ENCODE data around the gene UROC1. TPM values are rescaled to one million over a fixed set of nuclear protein-coding genes. Genes with fewer than 3 reads are reported as not detected.

Gene UROC1
- polyA plus RNA-seq, 1 of the 3 experiments (the other 2 are of a cell fraction) = not detected

DNA sequence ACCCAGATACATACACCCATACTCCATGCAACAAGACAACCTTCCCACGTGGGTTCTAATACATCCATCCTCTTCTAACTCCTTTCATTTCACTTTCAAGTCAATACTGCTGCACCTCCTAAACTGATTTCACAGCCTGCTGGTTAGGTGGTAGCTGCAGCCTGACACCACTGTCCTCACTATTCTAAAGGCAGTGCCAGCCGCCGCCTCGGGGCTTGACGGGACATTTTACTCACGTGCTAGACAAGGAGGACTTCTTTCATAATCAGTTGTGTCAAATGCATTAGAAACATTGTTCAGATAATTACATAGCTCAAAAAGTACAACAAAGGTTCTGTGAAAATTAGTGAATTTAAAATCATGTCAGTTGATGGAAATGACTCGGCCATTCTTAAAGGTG is 6.3 kb downstream of the UROC1 start:
- no peak for DNase-seq
- H3K9me2 ChIP-seq = no peaks in the 10 kb centered on the region
- no peak overlapping the region for H3K4me2 ChIP-seq
- H3K79me2 ChIP-seq (ENCODE audit: insufficient read depth) = no peaks in the 10 kb centered on the region
- no peak overlapping the region for H3K9ac ChIP-seq
- ChIA-PET POLR2A (no interaction called here), CTCF (interaction anchor here (1.2 to 7.0 kb wide), 2 partner anchors 12 to 13 kb away, joined by 3 to 45 read pairs; partner anchors contain the start of gene CHST13)
- no peaks in the 10 kb centered on the region for H3K9me3 ChIP-seq
- H3K27me3 ChIP-seq (ENCODE audit: insufficient read depth) = peaks cover 9% of the 10 kb centered on the region; the same call in 1 of the 2 replicates
- H2AFZ ChIP-seq (ENCODE audit: low read depth) = no peak overlapping the region
- H3F3A ChIP-seq (replicated peaks; ENCODE audit: insufficient read depth) = no peaks in the 10 kb centered on the region
- no peaks in the 10 kb centered on the region for H4K20me1 ChIP-seq (ENCODE audit: insufficient read depth)
- H3K27ac ChIP-seq (ENCODE audit: low read depth in 2 of 2, low read length in 1 of 2) = no peak overlapping the region
- no peak overlapping the region for H3K4me3 ChIP-seq (ENCODE audit: low read depth in 2 of 2, low read length in 1 of 2)
- H3K4me1 ChIP-seq (ENCODE audit: control insufficient read depth in 1 of 2, insufficient read depth in 2 of 2, low read depth in 1 of 2, low read length in 1 of 2) = peaks cover 0 to 4% of the 10 kb centered on the region in 2 experiments; a peak in 1 of 4 replicates
- no peaks in the 10 kb centered on the region for H3K36me3 ChIP-seq (replicated peaks in 1 of 2; ENCODE audit: control insufficient read depth in 1 of 2, insufficient read depth in 2 of 2, low read length in 1 of 2)
- TF ChIP-seq EZH2phosphoT487 (IDR thresholded peaks at IDR 0.05; ENCODE audit: borderline replicate concordance, low read depth) = no peak
- TF ChIP-seq, protein P1, sequence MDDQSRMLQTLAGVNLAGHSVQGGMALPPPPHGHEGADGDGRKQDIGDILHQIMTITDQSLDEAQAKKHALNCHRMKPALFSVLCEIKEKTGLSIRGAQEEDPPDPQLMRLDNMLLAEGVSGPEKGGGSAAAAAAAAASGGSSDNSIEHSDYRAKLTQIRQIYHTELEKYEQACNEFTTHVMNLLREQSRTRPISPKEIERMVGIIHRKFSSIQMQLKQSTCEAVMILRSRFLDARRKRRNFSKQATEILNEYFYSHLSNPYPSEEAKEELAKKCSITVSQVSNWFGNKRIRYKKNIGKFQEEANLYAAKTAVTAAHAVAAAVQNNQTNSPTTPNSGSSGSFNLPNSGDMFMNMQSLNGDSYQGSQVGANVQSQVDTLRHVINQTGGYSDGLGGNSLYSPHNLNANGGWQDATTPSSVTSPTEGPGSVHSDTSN (IDR thresholded peaks at IDR 0.05) = no peak
- no peak for TF ChIP-seq SMC3 (IDR thresholded peaks at IDR 0.05; ENCODE audit: low read depth, low read length)
- TF ChIP-seq EP300 (IDR thresholded peaks at IDR 0.05; ENCODE audit: borderline replicate concordance in 1 of 2, low read depth in 1 of 2, low read length in 1 of 2) = no peak
- TF ChIP-seq, protein P2, sequence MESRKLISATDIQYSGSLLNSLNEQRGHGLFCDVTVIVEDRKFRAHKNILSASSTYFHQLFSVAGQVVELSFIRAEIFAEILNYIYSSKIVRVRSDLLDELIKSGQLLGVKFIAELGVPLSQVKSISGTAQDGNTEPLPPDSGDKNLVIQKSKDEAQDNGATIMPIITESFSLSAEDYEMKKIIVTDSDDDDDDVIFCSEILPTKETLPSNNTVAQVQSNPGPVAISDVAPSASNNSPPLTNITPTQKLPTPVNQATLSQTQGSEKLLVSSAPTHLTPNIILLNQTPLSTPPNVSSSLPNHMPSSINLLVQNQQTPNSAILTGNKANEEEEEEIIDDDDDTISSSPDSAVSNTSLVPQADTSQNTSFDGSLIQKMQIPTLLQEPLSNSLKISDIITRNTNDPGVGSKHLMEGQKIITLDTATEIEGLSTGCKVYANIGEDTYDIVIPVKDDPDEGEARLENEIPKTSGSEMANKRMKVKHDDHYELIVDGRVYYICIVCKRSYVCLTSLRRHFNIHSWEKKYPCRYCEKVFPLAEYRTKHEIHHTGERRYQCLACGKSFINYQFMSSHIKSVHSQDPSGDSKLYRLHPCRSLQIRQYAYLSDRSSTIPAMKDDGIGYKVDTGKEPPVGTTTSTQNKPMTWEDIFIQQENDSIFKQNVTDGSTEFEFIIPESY (IDR thresholded peaks at IDR 0.05; ENCODE audit: borderline replicate concordance, low read depth) = no peak
- TF ChIP-seq CHD2 (IDR thresholded peaks at IDR 0.05; ENCODE audit: low read length, partially characterized antibody) = no peak
- TF ChIP-seq FOXJ3 (CRISPR knock-in tag; IDR thresholded peaks at IDR 0.05) = no peak
- TF ChIP-seq ELF1 (IDR thresholded peaks at IDR 0.05) = no peak
- no peak for TF ChIP-seq FOXM1 (IDR thresholded peaks at IDR 0.05; ENCODE audit: low read depth)
- no peak for TF ChIP-seq MEF2A (IDR thresholded peaks at IDR 0.05; ENCODE audit: borderline replicate concordance, low read depth)
- TF ChIP-seq MXI1 (IDR thresholded peaks at IDR 0.05; ENCODE audit: low read depth, low read length) = no peak
- no peak for TF ChIP-seq RXRA (IDR thresholded peaks at IDR 0.05; ENCODE audit: borderline replicate concordance, low read depth)
- no peak for TF ChIP-seq RCOR1 (IDR thresholded peaks at IDR 0.05; ENCODE audit: low read length)
- WGBS (ENCODE audit: low lambda C conversion rate) = 64% methylated on average over 7 of the region's 7 CpGs

DNA sequence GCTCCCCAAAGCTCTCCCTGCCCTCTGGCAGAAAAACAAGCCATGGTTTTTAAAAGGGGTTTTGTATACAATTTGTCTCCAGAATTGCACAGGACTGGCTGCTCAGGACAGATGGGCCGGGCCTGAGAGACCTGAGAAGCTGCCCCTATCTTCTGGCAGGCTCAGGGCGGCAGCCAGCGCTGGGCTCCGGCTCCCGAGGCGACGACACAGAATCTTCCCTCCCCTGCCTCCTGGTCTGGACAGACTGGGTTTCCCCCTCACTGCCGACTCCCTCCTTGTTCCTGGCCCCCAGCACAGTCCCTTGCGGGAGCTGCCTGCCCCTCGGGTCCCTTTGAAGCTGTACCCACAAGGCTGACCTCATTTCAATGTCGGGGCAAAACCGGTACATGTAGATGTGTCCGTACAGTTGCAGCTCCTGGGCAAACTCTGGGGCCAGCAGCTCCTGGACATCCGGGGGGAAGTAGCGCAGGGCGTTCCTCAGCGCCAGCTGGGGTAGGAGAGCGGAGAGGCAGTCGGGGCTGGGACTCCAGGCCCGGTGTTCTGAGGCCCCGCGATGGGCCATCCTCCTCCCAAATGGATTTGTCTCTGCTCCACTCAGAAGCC is 7.2 kb downstream of the UROC1 start:
- Histone ChIP-seq H3K4me1 (ENCODE audit: control insufficient read depth in 1 of 2, insufficient read depth in 2 of 2, low read depth in 1 of 2, low read length in 1 of 2) (peaks cover 0 to 4% of the 10 kb centered on the region in 2 experiments; a peak in 1 of 4 replicates), H3K9me3 (no peaks in the 10 kb centered on the region), H3K9me2 (no peaks in the 10 kb centered on the region), H3K79me2 (ENCODE audit: insufficient read depth) (no peaks in the 10 kb centered on the region), H3F3A (replicated peaks; ENCODE audit: insufficient read depth) (no peaks in the 10 kb centered on the region), H4K20me1 (ENCODE audit: insufficient read depth) (no peaks in the 10 kb centered on the region), H3K27ac (ENCODE audit: low read depth in 2 of 2, low read length in 1 of 2) (no peak overlapping the region), H3K36me3 (replicated peaks in 1 of 2; ENCODE audit: control insufficient read depth in 1 of 2, insufficient read depth in 2 of 2, low read length in 1 of 2) (no peaks in the 10 kb centered on the region), H3K4me2 (no peak overlapping the region), H3K9ac (no peak overlapping the region), H3K4me3 (ENCODE audit: low read depth in 2 of 2, low read length in 1 of 2) (no peak overlapping the region), H2AFZ (ENCODE audit: low read depth) (no peak overlapping the region), H3K27me3 (ENCODE audit: insufficient read depth) (peaks cover 10% of the 10 kb centered on the region; the same call in 1 of the 2 replicates)
- CTCF ChIA-PET = interaction anchor here (0.7 to 7.0 kb wide), 3 partner anchors 8 to 55 kb away, joined by 3 to 45 read pairs (median 3); partner anchors contain the start of gene CHST13
- DNase-seq = no peak
- POLR2A ChIA-PET = interaction anchor here (0.6 kb wide), 1 partner anchor 160 kb away, joined by 4 read pairs; no protein-coding TSS in a partner anchor
- WGBS (ENCODE audit: low lambda C conversion rate) = 76% methylated on average over 11 of the region's 22 CpGs
- no peak for TF ChIP-seq JUND (IDR thresholded peaks at IDR 0.05)
- no peak for TF ChIP-seq EZH2phosphoT487 (IDR thresholded peaks at IDR 0.05; ENCODE audit: borderline replicate concordance, low read depth)
- no peak for TF ChIP-seq GABPA (IDR thresholded peaks at IDR 0.05; ENCODE audit: low read depth)
- TF ChIP-seq, protein P2 (IDR thresholded peaks at IDR 0.05; ENCODE audit: borderline replicate concordance, low read depth) = no peak
- TF ChIP-seq MXI1 (IDR thresholded peaks at IDR 0.05; ENCODE audit: low read depth, low read length) = no peak
- TF ChIP-seq, protein P3, sequence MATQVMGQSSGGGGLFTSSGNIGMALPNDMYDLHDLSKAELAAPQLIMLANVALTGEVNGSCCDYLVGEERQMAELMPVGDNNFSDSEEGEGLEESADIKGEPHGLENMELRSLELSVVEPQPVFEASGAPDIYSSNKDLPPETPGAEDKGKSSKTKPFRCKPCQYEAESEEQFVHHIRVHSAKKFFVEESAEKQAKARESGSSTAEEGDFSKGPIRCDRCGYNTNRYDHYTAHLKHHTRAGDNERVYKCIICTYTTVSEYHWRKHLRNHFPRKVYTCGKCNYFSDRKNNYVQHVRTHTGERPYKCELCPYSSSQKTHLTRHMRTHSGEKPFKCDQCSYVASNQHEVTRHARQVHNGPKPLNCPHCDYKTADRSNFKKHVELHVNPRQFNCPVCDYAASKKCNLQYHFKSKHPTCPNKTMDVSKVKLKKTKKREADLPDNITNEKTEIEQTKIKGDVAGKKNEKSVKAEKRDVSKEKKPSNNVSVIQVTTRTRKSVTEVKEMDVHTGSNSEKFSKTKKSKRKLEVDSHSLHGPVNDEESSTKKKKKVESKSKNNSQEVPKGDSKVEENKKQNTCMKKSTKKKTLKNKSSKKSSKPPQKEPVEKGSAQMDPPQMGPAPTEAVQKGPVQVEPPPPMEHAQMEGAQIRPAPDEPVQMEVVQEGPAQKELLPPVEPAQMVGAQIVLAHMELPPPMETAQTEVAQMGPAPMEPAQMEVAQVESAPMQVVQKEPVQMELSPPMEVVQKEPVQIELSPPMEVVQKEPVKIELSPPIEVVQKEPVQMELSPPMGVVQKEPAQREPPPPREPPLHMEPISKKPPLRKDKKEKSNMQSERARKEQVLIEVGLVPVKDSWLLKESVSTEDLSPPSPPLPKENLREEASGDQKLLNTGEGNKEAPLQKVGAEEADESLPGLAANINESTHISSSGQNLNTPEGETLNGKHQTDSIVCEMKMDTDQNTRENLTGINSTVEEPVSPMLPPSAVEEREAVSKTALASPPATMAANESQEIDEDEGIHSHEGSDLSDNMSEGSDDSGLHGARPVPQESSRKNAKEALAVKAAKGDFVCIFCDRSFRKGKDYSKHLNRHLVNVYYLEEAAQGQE (IDR thresholded peaks at IDR 0.05; ENCODE audit: low read depth, low read length) = no peak
- no peak for TF ChIP-seq ELF1 (IDR thresholded peaks at IDR 0.05)
